WERI-Rb-1 (cell line): ENCODE data around the gene CNN3.

Experiments
- DNase-seq: peaks from one replicate; pipeline ENCODE4 v3.0.0-alpha.2; 2020
- H3K27ac ChIP-seq: fragments of 250-450 bp; sonication (Bioruptor Pico); 2 replicates; pipeline ENCODE4 v1.5.1; 2020; ENCODE audit warnings: mild to moderate bottlenecking, moderate library complexity
- H3K27me3 ChIP-seq: fragments of 250-450 bp; sonication (Bioruptor Pico); 2 replicates; pipeline ENCODE4 v1.5.1; 2021; ENCODE audit warnings: mild to moderate bottlenecking, low read depth, moderate library complexity; ENCODE audit not compliant: insufficient read depth, severe bottlenecking
- H3K36me3 ChIP-seq: fragments of 250-450 bp; sonication (Bioruptor Pico); 2 replicates; pipeline ENCODE4 v1.5.1; 2020; ENCODE audit warnings: mild to moderate bottlenecking, moderate library complexity
- H3K4me3 ChIP-seq: 2 replicates; pipeline ENCODE4 v1.5.1; 2011; ENCODE audit warnings: low read depth, mild to moderate bottlenecking, control low read depth, low read length
- H3K9me3 ChIP-seq: fragments of 250-450 bp; sonication (Bioruptor Pico); 2 replicates; pipeline ENCODE4 v1.5.1; 2021; ENCODE audit warnings: mild to moderate bottlenecking, moderate library complexity; ENCODE audit not compliant: severe bottlenecking
- TF ChIP-seq, protein P1 (sequence below): IDR thresholded peaks from 2 replicates; pipeline ENCODE4 v1.5.1; 2011; ENCODE audit warnings: low read depth, mild to moderate bottlenecking, control low read depth, inconsistent platforms, low read length

CNN3 gene

DNA sequence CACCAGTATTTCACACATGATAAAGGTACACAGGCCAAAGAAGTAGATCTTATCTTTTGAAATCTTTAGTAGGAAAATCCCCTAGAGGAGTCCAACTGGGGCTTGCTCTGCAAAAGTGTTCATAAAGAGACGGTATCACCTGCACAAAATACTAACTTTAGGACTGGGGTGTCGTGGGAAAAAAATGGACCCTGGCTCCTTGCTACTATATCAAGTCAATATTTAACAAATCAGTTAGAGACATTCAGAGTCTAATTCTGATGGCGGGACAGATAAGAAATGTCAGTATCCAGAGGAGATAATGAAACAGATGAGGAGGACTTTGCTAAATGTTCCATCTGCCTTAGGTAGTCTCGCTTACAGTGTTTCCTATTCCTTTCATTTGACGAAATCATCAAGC, 25.6 kb upstream of the CNN3 start:
- no peaks in the 10 kb centered on the region for H3K27me3 ChIP-seq
- peaks cover 2% of the 10 kb centered on the region for H3K9me3 ChIP-seq
- H3K27ac ChIP-seq, result no peak overlapping the region
- TF ChIP-seq, protein P1, sequence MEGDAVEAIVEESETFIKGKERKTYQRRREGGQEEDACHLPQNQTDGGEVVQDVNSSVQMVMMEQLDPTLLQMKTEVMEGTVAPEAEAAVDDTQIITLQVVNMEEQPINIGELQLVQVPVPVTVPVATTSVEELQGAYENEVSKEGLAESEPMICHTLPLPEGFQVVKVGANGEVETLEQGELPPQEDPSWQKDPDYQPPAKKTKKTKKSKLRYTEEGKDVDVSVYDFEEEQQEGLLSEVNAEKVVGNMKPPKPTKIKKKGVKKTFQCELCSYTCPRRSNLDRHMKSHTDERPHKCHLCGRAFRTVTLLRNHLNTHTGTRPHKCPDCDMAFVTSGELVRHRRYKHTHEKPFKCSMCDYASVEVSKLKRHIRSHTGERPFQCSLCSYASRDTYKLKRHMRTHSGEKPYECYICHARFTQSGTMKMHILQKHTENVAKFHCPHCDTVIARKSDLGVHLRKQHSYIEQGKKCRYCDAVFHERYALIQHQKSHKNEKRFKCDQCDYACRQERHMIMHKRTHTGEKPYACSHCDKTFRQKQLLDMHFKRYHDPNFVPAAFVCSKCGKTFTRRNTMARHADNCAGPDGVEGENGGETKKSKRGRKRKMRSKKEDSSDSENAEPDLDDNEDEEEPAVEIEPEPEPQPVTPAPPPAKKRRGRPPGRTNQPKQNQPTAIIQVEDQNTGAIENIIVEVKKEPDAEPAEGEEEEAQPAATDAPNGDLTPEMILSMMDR, result no peak
- no peak for DNase-seq
- H3K4me3 ChIP-seq, result no peak overlapping the region
- H3K36me3 ChIP-seq, result no peaks in the 10 kb centered on the region

DNA sequence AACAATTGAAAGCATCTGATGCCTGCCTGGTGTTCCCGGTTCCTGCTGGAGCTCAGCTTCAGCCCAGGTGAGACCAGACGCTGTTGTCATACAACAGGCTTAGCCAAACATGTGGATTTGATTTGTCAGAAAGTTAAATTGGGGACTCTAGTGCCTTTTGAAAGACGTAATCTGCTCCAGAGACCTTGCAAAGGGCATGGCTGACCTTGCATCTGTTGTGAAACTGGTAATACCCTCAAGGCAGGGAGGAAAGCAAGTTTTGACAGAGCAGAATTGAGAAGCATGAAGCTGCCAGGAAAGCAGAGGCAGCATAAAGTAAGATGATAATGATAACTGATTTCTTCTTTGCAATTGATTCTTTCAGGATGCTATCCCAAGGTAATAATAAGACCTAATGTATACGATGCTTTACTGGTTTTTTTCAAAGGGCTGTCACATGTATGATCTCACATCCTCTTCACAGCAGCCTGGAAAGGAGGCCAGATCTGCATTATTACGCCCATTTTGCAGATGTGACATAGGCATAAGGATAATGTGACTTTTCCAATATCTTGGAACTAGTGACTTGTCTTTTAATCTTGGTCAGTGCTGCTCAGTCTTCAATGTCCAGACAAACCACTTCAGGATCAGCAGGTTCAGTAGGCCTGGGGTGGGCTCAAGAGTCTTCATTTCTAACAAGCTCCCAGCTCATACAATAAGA, 24.7 kb upstream of the CNN3 start:
- TF ChIP-seq, protein P1, result no peak
- H3K27me3 ChIP-seq, result no peaks in the 10 kb centered on the region
- no peak overlapping the region for H3K4me3 ChIP-seq
- H3K9me3 ChIP-seq, result peaks cover 2% of the 10 kb centered on the region
- no peaks in the 10 kb centered on the region for H3K36me3 ChIP-seq
- H3K27ac ChIP-seq, result no peak overlapping the region
- DNase-seq, result no peak

DNA sequence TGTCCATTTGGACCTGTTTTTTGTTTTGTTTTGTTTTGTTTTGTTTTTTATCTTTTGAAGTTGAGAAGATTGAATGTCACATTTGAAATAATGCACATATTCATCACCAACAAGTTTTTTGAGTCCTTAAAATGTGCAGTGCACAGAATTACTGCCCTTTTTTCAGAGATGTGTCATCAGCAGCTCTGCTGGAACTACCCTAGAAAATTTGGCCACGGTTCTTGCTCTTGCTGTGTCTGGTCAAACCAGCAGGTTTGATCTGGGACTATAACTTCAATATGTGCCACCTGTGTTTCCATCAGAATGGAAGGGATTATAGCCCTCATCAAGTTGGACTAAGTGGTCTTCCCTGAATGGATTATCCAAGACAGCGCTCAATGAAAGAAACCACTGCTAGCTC, 24.1 kb upstream of the CNN3 start:
- Histone ChIP-seq H3K36me3 (no peaks in the 10 kb centered on the region), H3K4me3 (no peak overlapping the region), H3K27me3 (no peaks in the 10 kb centered on the region), H3K27ac (no peak overlapping the region), H3K9me3 (peaks cover 2% of the 10 kb centered on the region)
- TF ChIP-seq, protein P1, result no peak
- DNase-seq, result no peak

DNA sequence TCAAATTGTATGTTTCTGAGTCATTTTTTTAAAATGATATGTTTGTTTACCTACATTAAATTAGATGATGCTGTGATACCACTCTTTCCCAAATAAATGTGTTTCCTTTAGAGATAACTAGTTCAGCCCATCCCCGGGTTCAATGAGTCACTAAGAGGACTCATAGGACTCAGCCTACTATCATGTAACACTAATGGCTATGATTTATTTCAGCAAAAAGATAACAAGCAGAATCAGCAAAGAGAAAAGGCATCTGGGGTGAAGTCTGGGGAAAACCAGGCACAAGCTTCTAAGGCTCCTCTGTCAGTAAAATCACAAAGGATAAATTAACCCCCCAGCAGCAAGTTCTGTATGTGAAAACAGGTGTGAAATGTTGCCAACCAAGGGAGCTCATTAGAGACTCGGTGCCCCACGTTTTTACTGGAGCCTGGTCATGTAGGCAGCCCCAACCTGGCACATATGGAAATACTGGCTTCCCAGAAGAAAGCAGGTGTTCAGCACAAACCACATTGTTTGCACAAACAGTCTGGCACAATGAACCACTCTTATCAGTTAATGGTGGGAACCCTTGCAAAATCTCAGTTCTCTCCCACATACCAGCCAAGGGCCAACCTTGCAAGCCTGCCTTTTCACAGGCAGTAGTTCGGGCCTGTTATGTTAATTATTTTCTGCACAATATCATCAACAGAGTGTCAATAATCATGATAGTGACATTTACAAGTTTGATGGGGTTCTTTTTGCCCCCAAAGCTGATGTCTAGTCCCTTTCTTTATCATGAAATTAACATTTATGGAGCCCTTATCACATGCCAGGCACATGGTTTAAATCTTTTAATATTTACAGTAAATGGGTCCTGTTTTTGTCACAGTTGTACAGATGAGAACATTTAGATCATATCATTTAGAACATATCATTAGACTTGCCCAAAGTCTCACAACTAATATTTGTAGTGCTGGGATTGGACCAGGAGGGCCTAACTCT, 23.1 kb upstream of the CNN3 start:
- Histone ChIP-seq H3K9me3 (peaks cover 2% of the 10 kb centered on the region), H3K27ac (no peak overlapping the region), H3K27me3 (no peaks in the 10 kb centered on the region), H3K36me3 (no peaks in the 10 kb centered on the region), H3K4me3 (no peak overlapping the region)
- no peak for DNase-seq
- TF ChIP-seq, protein P1, result no peak

DNA sequence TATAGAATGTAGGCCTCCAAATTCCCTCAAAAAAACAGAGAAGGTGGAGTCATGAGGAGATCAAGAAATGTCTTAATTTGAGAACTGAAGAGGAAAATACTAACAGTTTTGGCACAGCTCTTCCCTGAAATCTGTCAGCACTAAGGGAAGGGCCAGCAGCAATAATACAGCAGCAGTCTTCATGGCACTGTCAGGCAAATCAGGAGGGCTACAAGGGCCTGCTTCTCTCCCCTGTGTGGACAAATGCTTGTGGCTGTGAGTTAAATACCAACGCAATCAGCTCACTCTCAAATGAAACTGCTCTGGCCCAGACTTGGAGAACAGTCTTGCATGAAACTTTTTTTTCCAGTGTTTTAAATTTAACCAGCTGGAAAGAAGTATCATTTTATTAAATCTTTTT, 20.5 kb upstream of the CNN3 start:
- H3K36me3 ChIP-seq, result no peaks in the 10 kb centered on the region
- no peak for DNase-seq
- no peak overlapping the region for H3K27ac ChIP-seq
- H3K4me3 ChIP-seq, result no peak overlapping the region
- H3K27me3 ChIP-seq, result no peaks in the 10 kb centered on the region
- no peaks in the 10 kb centered on the region for H3K9me3 ChIP-seq
- TF ChIP-seq, protein P1, result no peak
